ENCODE results near the gene SCAMP2.
"Not testable (repeated sequence)": the region's sequence is repeated elsewhere in the genome, so short reads cannot be mapped to it uniquely, and the experiment has no call there.

Gene SCAMP2

GRCh38 chr15:74889883-74890664, 16.9 kb upstream of the SCAMP2 start, which contains the start of gene MPI:
MPI (plus strand) TSS chr15:74890042; CDS start chr15:74890074, 32 bp downstream.
- DNase-seq: peak; percentile 62 to 92

- DNase-seq: no peak
Measured at GRCh38 chr15:74889390-74889882, 16.3 kb upstream of the SCAMP2 start.

- DNase-seq: no peak
Measured at GRCh38 chr15:74888716-74889115, 15.6 kb upstream of the SCAMP2 start.

- not testable (repeated sequence) for DNase-seq
Measured at GRCh38 chr15:74887537-74888193, 14.5 kb upstream of the SCAMP2 start.

GRCh38 chr15:74885461-74885860, 12.3 kb upstream of the SCAMP2 start:
- no peak for DNase-seq

GRCh38 chr15:74884428-74885223, 11.5 kb upstream of the SCAMP2 start:
- DNase-seq: no peak

- DNase-seq: no peak
Measured at GRCh38 chr15:74882528-74882927, 9.4 kb upstream of the SCAMP2 start.

- no peak for DNase-seq
Measured at GRCh38 chr15:74878273-74878672, 5.1 kb upstream of the SCAMP2 start.

- peak in 1 of 2 experiments; percentile 59 for DNase-seq
Measured at GRCh38 chr15:74873756-74874424, 725 bp upstream of the SCAMP2 start.

- DNase-seq: no peak
Measured at GRCh38 chr15:74872702-74873035, 496 bp downstream of the SCAMP2 start.

- no peak for DNase-seq
Measured at GRCh38 chr15:74870436-74871215, 2.5 kb downstream of the SCAMP2 start.

- DNase-seq: no peak
Measured at GRCh38 chr15:74869726-74870407, 3.3 kb downstream of the SCAMP2 start.

GRCh38 chr15:74869372-74869725, 3.8 kb downstream of the SCAMP2 start:
- DNase-seq: no peak

GRCh38 chr15:74868059-74868458, 5.1 kb downstream of the SCAMP2 start:
- DNase-seq: no peak

GRCh38 chr15:74867466-74868038, 5.6 kb downstream of the SCAMP2 start:
- no peak for DNase-seq

GRCh38 chr15:74866090-74866489, 7.1 kb downstream of the SCAMP2 start:
- no peak for DNase-seq

GRCh38 chr15:74865316-74865715, 7.8 kb downstream of the SCAMP2 start:
- no peak for DNase-seq

GRCh38 chr15:74864296-74864695, 8.9 kb downstream of the SCAMP2 start:
- DNase-seq: no peak

GRCh38 chr15:74863239-74864056, 9.7 kb downstream of the SCAMP2 start:
- no peak for DNase-seq

- no peak for DNase-seq
Measured at GRCh38 chr15:74858369-74858740, 14.8 kb downstream of the SCAMP2 start.
